GM12878 (cell line): Measurements from ENCODE around the gene BIRC6. TPM values are rescaled to one million over a fixed set of nuclear protein-coding genes. Genes with fewer than 3 reads are reported as not detected.

Experiments
- ATAC-seq: fragments of 200-7000 bp; cut with Tn5 transposase; 3 replicates; pipeline ENCODE4 v1.9.1; 2020; ENCODE audit warnings: mild to moderate bottlenecking, moderate library complexity
- BruUV-seq: library from RNA; stranded (reverse); fragments of 400-500 nt; replicated peaks from 2 replicates; lab custom pipeline; 2021; lab: Mats Ljungman, UMichigan
- CTCF ChIA-PET: fragments of 300-600 bp; sonication (Branson Sonifier 250); formaldehyde crosslinking; extraction: SDS; loops from one replicate; lab custom pipeline; 2021; ENCODE audit warnings: inconsistent platforms; lab: Yijun Ruan, JAX
- POLR2A ChIA-PET: fragments of 350-600 bp; formaldehyde crosslinking; extraction: SDS; loops from one replicate; lab custom pipeline; 2021; ENCODE audit warnings: inconsistent platforms; lab: Charles Lee
- RAD21 ChIA-PET: fragments of 300-600 bp; sonication (Branson Sonifier 250); formaldehyde crosslinking; loops from one replicate; lab custom pipeline; 2023; ENCODE audit warnings: antibody characterized with exemption; ENCODE audit not compliant: unreplicated experiment; lab: Charles Lee
- SMC1A ChIA-PET: fragments of 300-600 bp; sonication (Branson Sonifier 250); formaldehyde crosslinking; loops from one replicate; lab custom pipeline; 2023; ENCODE audit not compliant: unreplicated experiment, uncharacterized antibody; lab: Charles Lee
- DNase-seq: peaks from one replicate; pipeline ENCODE4 v3.0.0-alpha.2; 2011; ENCODE audit warnings: low read depth, low spot score
- FAIRE-seq: peaks from 3 replicates; lab custom pipeline; 2011; peaks lifted over from hg19 to GRCh38; lab: Jason Lieb, UNC
- H2AFZ ChIP-seq: 2 replicates; pipeline ENCODE4 v1.6.0; 2011; ENCODE audit warnings: low read depth, low read length, control low read depth; ENCODE audit not compliant: control insufficient read depth
- H3K27ac ChIP-seq: 2 replicates; pipeline ENCODE4 v1.5.1; 2011; ENCODE audit warnings: control low read depth; ENCODE audit not compliant: control insufficient read depth, insufficient read depth
- H3K27me3 ChIP-seq, 2 experiments: replicated peaks in 1 of 2; 2 replicates each; pipeline versions ENCODE4 v1.6.0 to v1.6.1; 2011; ENCODE audit warnings: low read length in 1 of 2; ENCODE audit not compliant: control insufficient read depth in 2 of 2, insufficient read depth in 2 of 2
- H3K36me3 ChIP-seq, 2 experiments: 2 replicates each; pipeline ENCODE4 v1.5.1; 2011; ENCODE audit warnings: low read length in 1 of 2; ENCODE audit not compliant: control insufficient read depth in 2 of 2, insufficient read depth in 2 of 2
- H3K4me1 ChIP-seq: 2 replicates; pipeline ENCODE4 v1.6.1; 2011; ENCODE audit warnings: mild to moderate bottlenecking, low read length, moderate library complexity, mixed read lengths; ENCODE audit not compliant: control insufficient read depth, insufficient read depth
- H3K4me2 ChIP-seq: 2 replicates; pipeline ENCODE4 v1.6.0; 2011; ENCODE audit warnings: control low read depth; ENCODE audit not compliant: control insufficient read depth, insufficient read depth
- H3K4me3 ChIP-seq: fragments of 200-600 bp; sonication (generic); 2 replicates; pipeline ENCODE4 v1.5.1; 2016
- H3K79me2 ChIP-seq: 2 replicates; pipeline ENCODE4 v1.6.0; 2011; ENCODE audit warnings: low read length; ENCODE audit not compliant: control insufficient read depth, insufficient read depth
- H3K9ac ChIP-seq: 2 replicates; pipeline ENCODE4 v1.8.0; 2011; ENCODE audit warnings: low read length, control low read depth, mixed read lengths; ENCODE audit not compliant: control insufficient read depth, insufficient read depth
- H3K9me3 ChIP-seq: replicated peaks from 3 replicates; pipeline ENCODE4 v1.5.1; 2011; ENCODE audit warnings: mild to moderate bottlenecking, low read length; ENCODE audit not compliant: control insufficient read depth, insufficient read depth
- H4K20me1 ChIP-seq: 2 replicates; pipeline ENCODE4 v1.6.0; 2011; ENCODE audit not compliant: control insufficient read depth, insufficient read depth
- ATF7 ChIP-seq: fragments of 450-650 bp; IDR thresholded peaks from 2 replicates; pipeline ENCODE4 v1.6.1; 2016; ENCODE audit warnings: low read depth, mild to moderate bottlenecking
- BACH1 ChIP-seq: fragments of 450-650 bp; IDR thresholded peaks from 2 replicates; pipeline ENCODE4 v1.6.1; 2017; ENCODE audit warnings: mild to moderate bottlenecking, borderline replicate concordance
- CEBPB ChIP-seq, 2 experiments: fragments of 150-350 bp in 1 of 2; IDR thresholded peaks; 2 replicates each; pipeline ENCODE4 v1.6.1; 2012 to 2014; ENCODE audit warnings: low read depth in 2 of 2, low read length in 2 of 2, borderline replicate concordance in 1 of 2, inconsistent platforms in 1 of 2
- ELK1 ChIP-seq: IDR thresholded peaks from 2 replicates; pipeline ENCODE4 v1.6.1; 2012; ENCODE audit warnings: low read depth, low read length, improper control_type of control experiment
- MTA3 ChIP-seq: IDR thresholded peaks from 2 replicates; pipeline ENCODE4 v1.6.1; 2012; ENCODE audit warnings: low read length, inconsistent platforms, borderline replicate concordance
- NR2F1 ChIP-seq: fragments of 450-650 bp; conservative IDR thresholded peaks from 2 replicates; pipeline ENCODE4 v1.6.1; 2017; ENCODE audit warnings: mild to moderate bottlenecking
- SUZ12 ChIP-seq: fragments of 200-600 bp; sonication (generic); IDR thresholded peaks from one replicate; pipeline ENCODE4 v1.6.1; 2018; ENCODE audit warnings: antibody characterized with exemption, mild to moderate bottlenecking; ENCODE audit not compliant: unreplicated experiment
- WGBS: methylation state at CpG from one replicate; pipeline ENCODE4 v1.1.6; 2016; ENCODE audit warnings: low lambda C conversion rate; ENCODE audit not compliant: insufficient replicate concordance, insufficient coverage; ENCODE audit errors: missing lambda C conversion rate; 5-methylcytosine and 5-hydroxymethylcytosine counted together
- in situ Hi-C: fragments of 300-500 bp; cut with MboI; formaldehyde crosslinking; loops from 9 replicates; pipeline ENCODE4 v1.14.3; 2018; ENCODE audit warnings: mixed read lengths
- intact Hi-C: fragments of 100-400 bp; cut with micrococcal nuclease; formaldehyde crosslinking; loops from one replicate; pipeline ENCODE4 v1.14.2; 2022; ENCODE audit not compliant: unreplicated experiment
- polyA plus RNA-seq, 11 experiments: library from polyadenylated mRNA; depleted of rRNA in 4 of 11; unstranded in 6 of 11; stranded (reverse) in 5 of 11; fragments of >200 nt; fragmentation: Nextera tagmentation in 4 of 11; fragmentation: Illumina TruSeq in 1 of 11; extraction: Ambion mirVana in 4 of 11; extraction: Trizol in 1 of 11; gene quantifications; 1 replicate in 1 of 11; 2 replicates in 10 of 11; pipeline versions ENCODE4 v1.2.1 to v1.2.3, GENCODE V29; 2011 to 2016; ENCODE audit warnings: inconsistent platforms in 2 of 11, missing spikeins in 2 of 11, low read depth in 1 of 11
- total RNA-seq, 4 experiments: library from RNA; depleted of rRNA in 3 of 4; stranded (reverse); fragments of >200 nt in 3 of 4; fragmentation: Illumina TruSeq in 1 of 4; extraction: Trizol in 1 of 4; gene quantifications; 2 replicates each; pipeline versions ENCODE4 v1.2.1 to v1.2.3, GENCODE V29; 2013 to 2021
- TF ChIP-seq, protein P1 (sequence below): fragments of 450-650 bp; IDR thresholded peaks from 2 replicates; pipeline ENCODE4 v1.6.1; 2017; ENCODE audit warnings: mild to moderate bottlenecking, low read depth, inconsistent platforms; ENCODE audit not compliant: poor library complexity, severe bottlenecking

BIRC6 gene
- total and polyA plus RNA-seq, 10 of the 15 experiments (the other 5 are each of a cell fraction or from before 2014, with no cell fraction given): 18.8 to 118 (median 55.0) TPM

DNA sequence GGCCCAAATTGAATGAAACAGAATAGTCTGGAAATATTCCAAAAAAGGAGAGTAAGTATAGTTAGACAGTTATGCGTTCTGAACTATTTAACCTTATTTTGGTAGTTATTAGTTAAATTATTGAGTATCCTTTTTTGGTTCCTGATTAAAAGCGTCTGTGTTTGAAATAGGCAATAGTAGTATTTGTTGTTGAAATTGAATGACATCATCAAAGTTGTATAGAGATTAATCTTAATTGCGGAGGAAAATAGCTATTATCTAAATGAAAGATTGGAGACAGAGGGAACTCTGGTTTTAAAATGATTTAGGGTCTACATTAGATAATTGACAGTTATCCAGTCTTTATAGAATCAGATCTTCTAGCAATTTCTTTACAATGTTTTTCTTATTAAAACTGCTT lies 115.8 kb downstream of the BIRC6 start:
- Histone ChIP-seq H3K27ac (no peak overlapping the region), H3K4me1 (no peaks in the 10 kb centered on the region), H3K9me3 (no peaks in the 10 kb centered on the region), H3K4me3 (no peak overlapping the region), H3K36me3 (peaks cover 2 to 22% of the 10 kb centered on the region in 2 experiments; a peak in 3 of 4 replicates), H4K20me1 (no peaks in the 10 kb centered on the region), H2AFZ (no peak overlapping the region), H3K27me3 (no peaks in the 10 kb centered on the region), H3K4me2 (no peak overlapping the region), H3K79me2 (no peaks in the 10 kb centered on the region), H3K9ac (no peak overlapping the region)
- BruUV-seq: TSS peak; percentile 17
- no peak for TF ChIP-seq SUZ12
- peak; percentile 46; the same call in 1 of the 2 replicates for TF ChIP-seq ATF7
- TF ChIP-seq, protein P1, sequence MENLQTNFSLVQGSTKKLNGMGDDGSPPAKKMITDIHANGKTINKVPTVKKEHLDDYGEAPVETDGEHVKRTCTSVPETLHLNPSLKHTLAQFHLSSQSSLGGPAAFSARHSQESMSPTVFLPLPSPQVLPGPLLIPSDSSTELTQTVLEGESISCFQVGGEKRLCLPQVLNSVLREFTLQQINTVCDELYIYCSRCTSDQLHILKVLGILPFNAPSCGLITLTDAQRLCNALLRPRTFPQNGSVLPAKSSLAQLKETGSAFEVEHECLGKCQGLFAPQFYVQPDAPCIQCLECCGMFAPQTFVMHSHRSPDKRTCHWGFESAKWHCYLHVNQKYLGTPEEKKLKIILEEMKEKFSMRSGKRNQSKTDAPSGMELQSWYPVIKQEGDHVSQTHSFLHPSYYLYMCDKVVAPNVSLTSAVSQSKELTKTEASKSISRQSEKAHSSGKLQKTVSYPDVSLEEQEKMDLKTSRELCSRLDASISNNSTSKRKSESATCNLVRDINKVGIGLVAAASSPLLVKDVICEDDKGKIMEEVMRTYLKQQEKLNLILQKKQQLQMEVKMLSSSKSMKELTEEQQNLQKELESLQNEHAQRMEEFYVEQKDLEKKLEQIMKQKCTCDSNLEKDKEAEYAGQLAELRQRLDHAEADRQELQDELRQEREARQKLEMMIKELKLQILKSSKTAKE: no peak
- TF ChIP-seq CEBPB (IDR thresholded peaks at IDR 0.05; ENCODE audit: borderline replicate concordance in 1 of 2, low read depth in 2 of 2, low read length in 2 of 2): no peak
- ChIA-PET SMC1A (no interaction called here), RAD21 (no interaction called here), POLR2A (no interaction called here), CTCF (interaction anchor here (0.9 kb wide), 1 partner anchor 9 kb away, joined by 3 read pairs; no protein-coding TSS in a partner anchor)
- in situ Hi-C loops (no loop called here), intact Hi-C loops (no loop called here)
- ATAC-seq (no peak), DNase-seq (no peak), FAIRE-seq (no peak)
- WGBS: 67% methylated on average over 3 of the region's 3 CpGs

- H3K79me2 ChIP-seq: no peaks in the 10 kb centered on the region
- TF ChIP-seq BACH1 (no peak), MTA3 (no peak), ELK1 (no peak), NR2F1 (no peak)
- TF ChIP-seq, all 136 proteins: peak for 0
- CTCF ChIA-PET: no interaction called here
- no peaks in the 10 kb centered on the region for H3K9me3 ChIP-seq
- no TSS peak for BruUV-seq
- H3K27me3 ChIP-seq: no peaks in the 10 kb centered on the region
- peaks cover 2 to 25% of the 10 kb centered on the region in 2 experiments; a peak in 3 of 4 replicates for H3K36me3 ChIP-seq
- POLR2A ChIA-PET: interaction anchor here (0.7 kb wide), 1 partner anchor 305 kb away, joined by 4 read pairs; no protein-coding TSS in a partner anchor
- FAIRE-seq (no peak), ATAC-seq (no peak), DNase-seq (no peak)
- 96% methylated on average over 3 of the region's 3 CpGs for WGBS
- H3K9ac ChIP-seq: no peak overlapping the region
- H3K4me3 ChIP-seq: no peak overlapping the region
- H4K20me1 ChIP-seq: no peaks in the 10 kb centered on the region
- H3K4me2 ChIP-seq: no peak overlapping the region
- RAD21 ChIA-PET: no interaction called here
- no peak overlapping the region for H3K27ac ChIP-seq
- in situ Hi-C loops (no loop called here), intact Hi-C loops (no loop called here)
- H3K4me1 ChIP-seq: no peaks in the 10 kb centered on the region
- no peak overlapping the region for H2AFZ ChIP-seq
- SMC1A ChIA-PET: interaction anchor here (1.5 kb wide), 1 partner anchor 13 kb away, joined by 3 read pairs; no protein-coding TSS in a partner anchor
Measured at GRCh38 chr2:32474381-32474780, 117.6 kb downstream of the BIRC6 start.
